Gastrocnemius medialis (tissue), 4 donors: ENCODE results near the gene SIKE1.

Experiments
- POLR2A ChIP-seq, 2 donors: fragments of 450-650 bp; IDR thresholded peaks; one replicate each; pipeline ENCODE4 v1.6.1; 2017; ENCODE audit warnings: antibody characterized with exemption in 2 of 2, mild to moderate bottlenecking in 2 of 2, moderate library complexity in 2 of 2
- TF ChIP-seq, protein P1 (sequence below), 5 experiments: fragments of 450-650 bp in 3 of 5; fragments of 200-600 bp in 2 of 5; sonication (generic) in 2 of 5; IDR thresholded peaks in 4 of 5; conservative IDR thresholded peaks in 1 of 5; 1 replicate in 4 of 5; 2 replicates in 1 of 5; pipeline ENCODE4 v1.5.1; 2016 to 2019; ENCODE audit warnings: antibody characterized with exemption in 5 of 5, mild to moderate bottlenecking in 3 of 5, moderate library complexity in 3 of 5

DNA sequence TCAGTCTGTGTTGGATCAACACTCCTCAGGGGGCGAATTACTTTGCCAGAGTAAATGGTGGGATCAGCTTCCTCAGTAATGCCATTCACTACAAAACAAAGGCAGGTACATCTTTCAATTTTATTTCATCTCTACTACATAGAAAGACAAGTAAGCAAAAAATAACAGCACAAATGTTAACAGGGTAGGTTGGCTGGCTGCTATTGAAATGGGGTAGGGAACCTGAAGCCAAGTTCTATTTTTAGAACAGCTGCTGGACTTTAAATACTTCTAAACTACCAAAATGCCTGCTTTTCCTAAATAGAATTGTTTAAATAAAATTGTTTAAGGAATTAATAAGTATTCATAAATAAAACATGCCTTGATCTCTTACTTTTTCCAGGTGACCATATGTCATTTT is 56.6 kb downstream of the SIKE1 start:
- TF ChIP-seq, protein P1, sequence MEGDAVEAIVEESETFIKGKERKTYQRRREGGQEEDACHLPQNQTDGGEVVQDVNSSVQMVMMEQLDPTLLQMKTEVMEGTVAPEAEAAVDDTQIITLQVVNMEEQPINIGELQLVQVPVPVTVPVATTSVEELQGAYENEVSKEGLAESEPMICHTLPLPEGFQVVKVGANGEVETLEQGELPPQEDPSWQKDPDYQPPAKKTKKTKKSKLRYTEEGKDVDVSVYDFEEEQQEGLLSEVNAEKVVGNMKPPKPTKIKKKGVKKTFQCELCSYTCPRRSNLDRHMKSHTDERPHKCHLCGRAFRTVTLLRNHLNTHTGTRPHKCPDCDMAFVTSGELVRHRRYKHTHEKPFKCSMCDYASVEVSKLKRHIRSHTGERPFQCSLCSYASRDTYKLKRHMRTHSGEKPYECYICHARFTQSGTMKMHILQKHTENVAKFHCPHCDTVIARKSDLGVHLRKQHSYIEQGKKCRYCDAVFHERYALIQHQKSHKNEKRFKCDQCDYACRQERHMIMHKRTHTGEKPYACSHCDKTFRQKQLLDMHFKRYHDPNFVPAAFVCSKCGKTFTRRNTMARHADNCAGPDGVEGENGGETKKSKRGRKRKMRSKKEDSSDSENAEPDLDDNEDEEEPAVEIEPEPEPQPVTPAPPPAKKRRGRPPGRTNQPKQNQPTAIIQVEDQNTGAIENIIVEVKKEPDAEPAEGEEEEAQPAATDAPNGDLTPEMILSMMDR (IDR thresholded peaks at IDR 0.05 in 4 of 5, conservative IDR thresholded peaks at IDR 0.05 in 1 of 5) = no peak
- no peak for TF ChIP-seq POLR2A (IDR thresholded peaks at IDR 0.05)
